Measurements from ENCODE around the gene C2CD3.
"Not testable (repeated sequence)": the region's sequence is repeated elsewhere in the genome, so short reads cannot be mapped to it uniquely, and the experiment has no call there.

C2CD3 gene

GRCh38 chr11:74120260-74121035 is 50.4 kb downstream of the C2CD3 start:
- peak; percentile 45 for DNase-seq (ENCODE audit: low read depth)

- no peak for DNase-seq (ENCODE audit: low read depth)
Measured at GRCh38 chr11:74116719-74117118, 54.1 kb downstream of the C2CD3 start.

GRCh38 chr11:74112877-74113276 is 57.9 kb downstream of the C2CD3 start:
- DNase-seq (ENCODE audit: low read depth), result no peak

- DNase-seq (ENCODE audit: low read depth), result no peak
Measured at GRCh38 chr11:74106124-74106523, 64.7 kb downstream of the C2CD3 start.

GRCh38 chr11:74102321-74102720 is 68.5 kb downstream of the C2CD3 start:
- DNase-seq (ENCODE audit: low read depth), result no peak

GRCh38 chr11:74100735-74101134 is 70.1 kb downstream of the C2CD3 start:
- DNase-seq (ENCODE audit: low read depth), result no peak

GRCh38 chr11:74100231-74100630 is 70.6 kb downstream of the C2CD3 start:
- DNase-seq (ENCODE audit: low read depth), result no peak

- DNase-seq (ENCODE audit: low read depth), result no peak
Measured at GRCh38 chr11:74097686-74098237, 73.0 kb downstream of the C2CD3 start.

GRCh38 chr11:74094393-74094792 is 76.4 kb downstream of the C2CD3 start:
- DNase-seq (ENCODE audit: low read depth), result no peak

GRCh38 chr11:74092425-74092824 is 78.4 kb downstream of the C2CD3 start:
- DNase-seq (ENCODE audit: low read depth), result no peak

GRCh38 chr11:74091549-74091948 is 79.3 kb downstream of the C2CD3 start:
- no peak for DNase-seq (ENCODE audit: low read depth)

- peak; percentile 23 for DNase-seq (ENCODE audit: low read depth)
Measured at GRCh38 chr11:74090701-74091100, 80.1 kb downstream of the C2CD3 start.

- no peak for DNase-seq (ENCODE audit: low read depth)
Measured at GRCh38 chr11:74086242-74086884, 84.4 kb downstream of the C2CD3 start.

GRCh38 chr11:74085542-74085892 is 85.3 kb downstream of the C2CD3 start:
- peak; percentile 25 for DNase-seq (ENCODE audit: low read depth)

- DNase-seq (ENCODE audit: low read depth), result peak; percentile 59
Measured at GRCh38 chr11:74084796-74085541, 85.8 kb downstream of the C2CD3 start.

- DNase-seq (ENCODE audit: low read depth), result not testable (repeated sequence)
Measured at GRCh38 chr11:74083927-74084326, 86.9 kb downstream of the C2CD3 start.

GRCh38 chr11:74081428-74081827 is 89.4 kb downstream of the C2CD3 start:
- DNase-seq (ENCODE audit: low read depth), result no peak

GRCh38 chr11:74077193-74077592 is 93.6 kb downstream of the C2CD3 start:
- DNase-seq (ENCODE audit: low read depth), result no peak

GRCh38 chr11:74072721-74073120 is 98.1 kb downstream of the C2CD3 start:
- no peak for DNase-seq (ENCODE audit: low read depth)

- DNase-seq (ENCODE audit: low read depth), result no peak
Measured at GRCh38 chr11:74072286-74072685, 98.5 kb downstream of the C2CD3 start.

- DNase-seq (ENCODE audit: low read depth), result peak; percentile 67
Measured at GRCh38 chr11:74070723-74071492, 99.9 kb downstream of the C2CD3 start.

Measured in EH (cell line).